Natural killer cell (primary cell): ENCODE data around the gene GNGT2. TPM values are rescaled to one million over a fixed set of nuclear protein-coding genes. Genes with fewer than 3 reads are reported as not detected.

Experiments used
- ATAC-seq, 3 donors: fragments of 150-1000 bp in 2 of 3; fragments of 200-7000 bp in 1 of 3; cut with Tn5 transposase; 1 replicate in 1 of 3; 2 replicates in 2 of 3; pipeline ENCODE4 v1.10.0; 2021; ENCODE audit warnings: mild to moderate bottlenecking in 2 of 3, moderate library complexity in 2 of 3
- DNase-seq, 2 donors: peaks; one replicate each; pipeline versions ENCODE4 v3.0.0 to v3.0.0-alpha.2; 2013 to 2021; ENCODE audit warnings: mixed read lengths in 1 of 2
- H3K27ac ChIP-seq: one replicate; pipeline ENCODE4 v1.5.1; 2013; ENCODE audit warnings: mild to moderate bottlenecking, low read length
- H3K27me3 ChIP-seq: one replicate; pipeline ENCODE4 v1.6.1; 2013; ENCODE audit warnings: low read length; ENCODE audit not compliant: control insufficient read depth, insufficient read depth
- H3K36me3 ChIP-seq: one replicate; pipeline ENCODE4 v1.6.1; 2013; ENCODE audit warnings: low read length; ENCODE audit not compliant: control insufficient read depth, insufficient read depth
- H3K4me1 ChIP-seq: one replicate; pipeline ENCODE4 v1.6.1; 2013; ENCODE audit warnings: low read length; ENCODE audit not compliant: control insufficient read depth, insufficient read depth
- H3K4me3 ChIP-seq: one replicate; pipeline ENCODE4 v1.5.1; 2013; ENCODE audit warnings: low read length
- H3K9me3 ChIP-seq: one replicate; pipeline ENCODE4 v1.6.1; 2013; ENCODE audit warnings: low read length; ENCODE audit not compliant: control insufficient read depth, insufficient read depth
- H3K27ac Mint-ChIP-seq, 2 donors: one replicate each; pipeline ENCODE4 v1.8.0; 2022; ENCODE audit warnings: mild to moderate bottlenecking in 2 of 2, mixed read lengths in 2 of 2, moderate library complexity in 1 of 2
- H3K27me3 Mint-ChIP-seq, 2 donors: one replicate each; pipeline ENCODE4 v1.8.0; 2022; ENCODE audit warnings: low read depth in 2 of 2, mixed read lengths in 2 of 2
- H3K36me3 Mint-ChIP-seq: one replicate; pipeline ENCODE4 v1.8.0; 2022; ENCODE audit warnings: mixed read lengths
- H3K4me1 Mint-ChIP-seq, 2 donors: one replicate each; pipeline ENCODE4 v1.8.0; 2022; ENCODE audit warnings: mixed read lengths in 2 of 2
- H3K4me3 Mint-ChIP-seq: one replicate; pipeline ENCODE4 v1.8.0; 2022; ENCODE audit warnings: mild to moderate bottlenecking, moderate library complexity, mixed read lengths
- H3K9me3 Mint-ChIP-seq, 2 donors: one replicate each; pipeline ENCODE4 v1.8.0; 2022; ENCODE audit warnings: mixed read lengths in 2 of 2
- CTCF ChIP-seq: fragments of 200-600 bp; IDR thresholded peaks from one replicate; pipeline ENCODE4 v1.8.0; 2022; ENCODE audit warnings: antibody characterized with exemption
- WGBS: methylation state at CpG from one replicate; pipeline ENCODE4 v1.1.7; 2013; ENCODE audit warnings: missing lambda C conversion rate; ENCODE audit not compliant: insufficient coverage; 5-methylcytosine and 5-hydroxymethylcytosine counted together
- intact Hi-C: fragments of 100-400 bp; cut with micrococcal nuclease; formaldehyde crosslinking; loops from one replicate; pipeline ENCODE4 v1.14.2; 2022
- total RNA-seq, 4 donors: library from RNA; stranded (reverse); fragments of 120-200 nt in 1 of 4; gene quantifications; one replicate each; pipeline versions ENCODE4 v1.2.3 to v1.2.4, GENCODE V29; 2013 to 2022

The GNGT2 gene
- 10 to 100 TPM; 35.8 to 41.6 (median 39.4) TPM for total RNA-seq
- 38.9 TPM for total RNA-seq (2013)

DNA sequence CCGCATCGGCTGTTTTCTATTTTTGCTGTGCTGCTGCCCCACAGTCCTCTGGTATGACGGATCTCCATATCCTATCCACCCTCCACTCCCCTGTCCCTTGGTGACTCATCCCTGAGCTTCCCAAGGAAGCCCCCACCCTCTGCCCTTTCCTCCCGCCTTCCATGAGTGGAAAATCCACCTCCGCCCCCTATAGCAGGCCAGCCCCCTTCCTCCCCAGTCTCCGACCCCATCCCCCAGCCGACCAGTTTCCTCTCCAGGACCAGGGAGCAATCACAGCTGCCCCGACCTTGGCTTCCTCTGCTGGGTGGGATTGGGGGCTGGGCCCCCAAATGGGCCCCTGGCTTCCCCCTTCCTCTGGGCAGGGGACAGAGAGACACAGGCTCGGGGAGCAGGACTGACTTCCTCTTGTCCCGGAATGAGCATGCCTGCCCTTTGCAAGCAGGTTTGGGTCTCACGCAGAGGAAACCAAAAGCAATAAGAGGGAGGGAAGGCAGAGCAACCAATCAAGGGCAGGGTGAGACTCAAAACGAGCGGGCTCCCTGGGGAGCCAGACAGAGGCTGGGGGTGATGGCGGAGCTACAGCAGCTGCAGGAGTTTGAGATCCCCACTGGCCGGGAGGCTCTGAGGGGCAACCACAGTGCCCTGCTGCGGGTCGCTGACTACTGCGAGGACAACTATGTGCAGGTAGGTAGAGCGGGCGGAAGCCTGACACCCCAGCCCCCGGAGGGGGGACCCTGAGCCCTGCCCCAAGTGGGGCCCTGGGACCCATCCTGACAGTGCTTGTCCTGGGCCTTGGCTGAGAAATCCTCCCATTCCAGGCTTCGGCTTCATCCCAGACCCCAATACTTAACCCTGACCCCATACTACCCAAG lies at the start of gene GNGT2, which contains the start of gene ABI3:
GNGT2 (minus strand) TSS at position 417 of the 872 bp plus-strand sequence. CDS start 3,152 bp downstream, outside the sequence.
ABI3 (plus strand) TSS at position 550 of the 872 bp plus-strand sequence; CDS start at position 568, 18 bp downstream.
- DNase-seq, result peak; percentile 51 to 83
- 12% methylated on average over 22 of the region's 22 CpGs for WGBS
- Histone ChIP-seq H3K4me3 (peak within 1 kb of the TSS; percentile 59), H3K36me3 (peaks cover 16% of the 10 kb centered on the region), H3K27me3 (no peaks in the 10 kb centered on the region), H3K27ac (peak within 1 kb of the TSS; percentile 82), H3K4me1 (peaks cover 83% of the 10 kb centered on the region), H3K9me3 (no peaks in the 10 kb centered on the region)
- TF ChIP-seq CTCF, result no peak
- H3K4me1 Mint-ChIP-seq, result peaks cover 78 to 84% of the 10 kb centered on the region in 2 donors
- intact Hi-C loops, result loop anchor here (1.0 kb wide), 1 partner anchor 8 kb away; no protein-coding TSS in a partner anchor
- peak within 1 kb of the TSS; percentile 100 for H3K4me3 Mint-ChIP-seq
- H3K27me3 Mint-ChIP-seq, result no peaks in the 10 kb centered on the region
- peaks cover 19% of the 10 kb centered on the region for H3K36me3 Mint-ChIP-seq
- peak within 1 kb of the TSS; percentile 83 to 98 for H3K27ac Mint-ChIP-seq
- peak; percentile 71 to 75 (median 75) for ATAC-seq
- no peaks in the 10 kb centered on the region for H3K9me3 Mint-ChIP-seq

- H3K27ac ChIP-seq, result no peak overlapping the region
- no peak for TF ChIP-seq CTCF
- Mint-ChIP-seq H3K4me3 (peak overlapping the region; percentile 86), H3K27me3 (peaks cover 0 to 2% of the 10 kb centered on the region in 2 donors), H3K9me3 (no peaks in the 10 kb centered on the region), H3K4me1 (peaks cover 7 to 10% of the 10 kb centered on the region in 2 donors), H3K27ac (peak overlapping the region in 1 of 2 donors; percentile 72), H3K36me3 (no peaks in the 10 kb centered on the region)
- H3K36me3 ChIP-seq, result no peaks in the 10 kb centered on the region
- peak overlapping the region; percentile 44 for H3K4me3 ChIP-seq
- H3K27me3 ChIP-seq, result peaks cover 3% of the 10 kb centered on the region
- intact Hi-C loops, result no loop called here
- ATAC-seq (no peak), DNase-seq (no peak)
- WGBS, result 15% methylated on average over 10 of the region's 10 CpGs
- no peaks in the 10 kb centered on the region for H3K9me3 ChIP-seq
- peaks cover 15% of the 10 kb centered on the region for H3K4me1 ChIP-seq
These were observed 49.3 kb upstream of the GNGT2 start for GRCh38 chr17:49259663-49260010.

DNA sequence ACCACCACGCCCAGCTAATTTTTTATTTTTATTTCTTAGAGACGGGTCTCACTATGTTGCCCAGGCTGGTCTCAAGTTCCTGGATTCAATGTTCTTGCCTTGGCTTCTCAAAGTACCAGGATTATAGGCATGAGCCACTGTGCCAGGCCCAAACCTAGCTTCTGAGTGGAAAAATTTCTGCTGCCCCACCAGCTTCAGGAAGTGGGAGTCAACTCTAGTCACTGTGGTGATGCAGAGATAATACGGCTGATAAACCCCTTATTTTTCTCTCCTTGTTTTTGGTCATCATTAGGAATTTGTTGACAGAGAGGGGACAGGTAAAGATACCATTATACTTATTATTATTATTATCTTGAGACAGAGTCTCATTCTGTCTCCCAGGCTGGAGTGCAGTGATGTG lies 48.0 kb upstream of the GNGT2 start:
- Mint-ChIP-seq H3K27me3 (peaks cover 0 to 2% of the 10 kb centered on the region in 2 donors), H3K9me3 (no peaks in the 10 kb centered on the region), H3K4me3 (no peak overlapping the region), H3K4me1 (peaks cover 7 to 10% of the 10 kb centered on the region in 2 donors), H3K36me3 (no peaks in the 10 kb centered on the region), H3K27ac (no peak overlapping the region)
- 76% methylated on average over 3 of the region's 3 CpGs for WGBS
- Histone ChIP-seq H3K27ac (no peak overlapping the region), H3K4me1 (peaks cover 15% of the 10 kb centered on the region), H3K9me3 (no peaks in the 10 kb centered on the region), H3K4me3 (no peak overlapping the region), H3K36me3 (no peaks in the 10 kb centered on the region), H3K27me3 (peaks cover 3% of the 10 kb centered on the region)
- TF ChIP-seq CTCF, result no peak
- DNase-seq (no peak), ATAC-seq (no peak)
- intact Hi-C loops, result no loop called here
